HG02870 (cell line): ENCODE data around the gene KMT5B.

Experiments
- ATAC-seq: cut with Tn5 transposase; IDR thresholded peaks from one replicate; pipeline ENCODE4 v1.9.1; 2021; ENCODE audit warnings: mild to moderate bottlenecking, moderate library complexity; ENCODE audit not compliant: unreplicated experiment

Gene KMT5B

GRCh38 chr11:68146704-68147474 is 66.2 kb downstream of the KMT5B start:
- no peak for ATAC-seq

GRCh38 chr11:68146010-68146540 is 67.0 kb downstream of the KMT5B start:
- no peak for ATAC-seq

- ATAC-seq, result no peak
These were observed 67.8 kb downstream of the KMT5B start for GRCh38 chr11:68145120-68145866.

GRCh38 chr11:68143310-68143689 is 69.8 kb downstream of the KMT5B start:
- no peak for ATAC-seq

GRCh38 chr11:68142441-68143309 is 70.4 kb downstream of the KMT5B start:
- ATAC-seq, result no peak

- ATAC-seq, result no peak
These were observed 71.1 kb downstream of the KMT5B start for GRCh38 chr11:68142028-68142412.

GRCh38 chr11:68141246-68142027 is 71.7 kb downstream of the KMT5B start:
- ATAC-seq, result no peak

GRCh38 chr11:68140496-68141245 is 72.4 kb downstream of the KMT5B start:
- ATAC-seq, result no peak

GRCh38 chr11:68138237-68138636 is 74.9 kb downstream of the KMT5B start:
- no peak for ATAC-seq

GRCh38 chr11:68137833-68138232 is 75.3 kb downstream of the KMT5B start:
- ATAC-seq, result no peak

GRCh38 chr11:68136866-68137265 is 76.2 kb downstream of the KMT5B start:
- ATAC-seq, result no peak

- no peak for ATAC-seq
These were observed 77.9 kb downstream of the KMT5B start for GRCh38 chr11:68135161-68135560.

GRCh38 chr11:68133761-68134160 is 79.3 kb downstream of the KMT5B start:
- ATAC-seq, result no peak

- ATAC-seq, result no peak
These were observed 83.0 kb downstream of the KMT5B start for GRCh38 chr11:68130121-68130520.

GRCh38 chr11:68128682-68129327 is 84.3 kb downstream of the KMT5B start:
- ATAC-seq, result no peak

- ATAC-seq, result no peak
These were observed 85.1 kb downstream of the KMT5B start for GRCh38 chr11:68127714-68128681.

GRCh38 chr11:68125164-68125563 is 87.9 kb downstream of the KMT5B start:
- ATAC-seq, result no peak

- ATAC-seq, result no peak
These were observed 90.1 kb downstream of the KMT5B start for GRCh38 chr11:68122936-68123539.
